Liver (tissue), 3 donors: ENCODE measurements around the gene ASB5.
A peak's percentile ranks its signal among the peaks of the same experiment; 100 is the strongest.

Experiments
- CTCF ChIP-seq: fragments of 150-350 bp; IDR thresholded peaks from 2 replicates; pipeline ENCODE4 v1.5.1; 2017; ENCODE audit warnings: improper control_type of control experiment, low read depth, low read length; ENCODE audit not compliant: missing input control
- EGR1 ChIP-seq, 2 donors: IDR thresholded peaks; 2 replicates each; pipeline ENCODE4 v1.6.1; 2016 to 2018; ENCODE audit warnings: antibody characterized with exemption in 2 of 2, low read depth in 2 of 2
- JUND ChIP-seq, 2 donors: IDR thresholded peaks; 2 replicates each; pipeline ENCODE4 v1.6.1; 2016; ENCODE audit warnings: antibody characterized with exemption in 2 of 2
- RAD21 ChIP-seq, 2 donors: IDR thresholded peaks; 2 replicates each; pipeline ENCODE4 v1.6.1; 2016; ENCODE audit warnings: antibody characterized with exemption in 2 of 2, mild to moderate bottlenecking in 2 of 2
- TAF1 ChIP-seq: conservative IDR thresholded peaks from 2 replicates; pipeline ENCODE4 v1.6.1; 2016; ENCODE audit warnings: antibody characterized with exemption, mild to moderate bottlenecking
- TF ChIP-seq, protein P1 (sequence below): IDR thresholded peaks from 2 replicates; pipeline ENCODE4 v1.6.1; 2016; ENCODE audit warnings: antibody characterized with exemption
- TF ChIP-seq, protein P2 (sequence below): IDR thresholded peaks from 2 replicates; pipeline ENCODE4 v1.6.1; 2016; ENCODE audit warnings: antibody characterized with exemption
- TF ChIP-seq, protein P3 (sequence below): IDR thresholded peaks from 2 replicates; pipeline ENCODE4 v1.6.1; 2016; ENCODE audit warnings: antibody characterized with exemption
- donor health status: healthy.
- donor health status: healthy.

DNA sequence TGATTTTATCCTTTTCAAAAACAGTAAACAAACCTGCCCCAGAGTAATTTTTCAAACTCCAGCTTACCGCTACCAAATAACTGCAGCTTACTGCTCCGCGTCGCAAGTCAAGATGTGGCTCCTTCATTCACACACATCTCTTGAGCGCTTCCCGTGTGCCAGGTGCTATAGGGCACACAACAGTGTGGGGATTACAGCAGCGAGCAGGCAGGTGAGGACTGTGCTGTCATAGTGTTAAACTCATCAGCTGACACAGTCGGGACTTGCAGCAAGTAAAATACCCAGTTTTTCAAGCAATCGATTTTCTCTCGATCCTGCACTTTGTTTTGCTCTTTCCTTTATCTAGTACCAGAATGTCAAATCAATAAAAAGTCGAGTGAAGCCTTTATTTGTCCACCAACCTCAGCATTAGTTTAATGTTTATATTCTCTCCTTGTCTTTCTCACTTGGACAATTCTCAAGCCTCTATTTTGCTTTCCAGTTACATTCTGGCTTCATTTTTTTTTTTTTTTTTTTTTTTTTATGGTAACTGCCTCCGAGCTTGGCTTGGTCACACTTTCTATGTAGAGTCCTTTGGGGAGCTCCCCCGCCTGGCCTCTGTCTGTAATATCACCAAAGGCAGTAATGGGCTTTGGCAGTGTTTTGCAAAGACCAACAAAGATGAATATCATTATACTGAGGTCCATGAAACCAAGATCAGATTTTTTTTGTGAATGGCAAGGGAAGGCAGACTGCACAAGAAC, 8.3 kb upstream of the ASB5 start:
- TF ChIP-seq CTCF (peak; percentile 48), RAD21 (IDR thresholded peaks at IDR 0.05) (peak; percentile 68 to 74), TAF1 (no peak), JUND (IDR thresholded peaks at IDR 0.05) (no peak), EGR1 (IDR thresholded peaks at IDR 0.05; ENCODE audit: low read depth in 2 of 2) (no peak)
- TF ChIP-seq, protein P1, sequence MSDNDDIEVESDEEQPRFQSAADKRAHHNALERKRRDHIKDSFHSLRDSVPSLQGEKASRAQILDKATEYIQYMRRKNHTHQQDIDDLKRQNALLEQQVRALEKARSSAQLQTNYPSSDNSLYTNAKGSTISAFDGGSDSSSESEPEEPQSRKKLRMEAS: no peak
- TF ChIP-seq, protein P2, sequence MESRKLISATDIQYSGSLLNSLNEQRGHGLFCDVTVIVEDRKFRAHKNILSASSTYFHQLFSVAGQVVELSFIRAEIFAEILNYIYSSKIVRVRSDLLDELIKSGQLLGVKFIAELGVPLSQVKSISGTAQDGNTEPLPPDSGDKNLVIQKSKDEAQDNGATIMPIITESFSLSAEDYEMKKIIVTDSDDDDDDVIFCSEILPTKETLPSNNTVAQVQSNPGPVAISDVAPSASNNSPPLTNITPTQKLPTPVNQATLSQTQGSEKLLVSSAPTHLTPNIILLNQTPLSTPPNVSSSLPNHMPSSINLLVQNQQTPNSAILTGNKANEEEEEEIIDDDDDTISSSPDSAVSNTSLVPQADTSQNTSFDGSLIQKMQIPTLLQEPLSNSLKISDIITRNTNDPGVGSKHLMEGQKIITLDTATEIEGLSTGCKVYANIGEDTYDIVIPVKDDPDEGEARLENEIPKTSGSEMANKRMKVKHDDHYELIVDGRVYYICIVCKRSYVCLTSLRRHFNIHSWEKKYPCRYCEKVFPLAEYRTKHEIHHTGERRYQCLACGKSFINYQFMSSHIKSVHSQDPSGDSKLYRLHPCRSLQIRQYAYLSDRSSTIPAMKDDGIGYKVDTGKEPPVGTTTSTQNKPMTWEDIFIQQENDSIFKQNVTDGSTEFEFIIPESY: no peak
- TF ChIP-seq, protein P3, sequence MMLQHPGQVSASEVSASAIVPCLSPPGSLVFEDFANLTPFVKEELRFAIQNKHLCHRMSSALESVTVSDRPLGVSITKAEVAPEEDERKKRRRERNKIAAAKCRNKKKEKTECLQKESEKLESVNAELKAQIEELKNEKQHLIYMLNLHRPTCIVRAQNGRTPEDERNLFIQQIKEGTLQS: no peak
